Fibroblast of villous mesenchyme (primary cell): ENCODE results near the gene ZNF383. TPM values are rescaled to one million over a fixed set of nuclear protein-coding genes. Genes with fewer than 3 reads are reported as not detected.
A peak's percentile ranks its signal among the peaks of the same experiment; 100 is the strongest.
"Not testable (repeated sequence)": the region's sequence is repeated elsewhere in the genome, so short reads cannot be mapped to it uniquely, and the experiment has no call there.

Source experiments
- DNase-seq: peaks from one replicate; pipeline ENCODE4 v3.0.0-alpha.2; 2010; ENCODE audit warnings: low read depth
- H3K4me3 ChIP-seq: 2 replicates; pipeline ENCODE4 v1.5.1; 2011; ENCODE audit warnings: low read depth, mild to moderate bottlenecking, low read length
- CTCF ChIP-seq: IDR thresholded peaks from 2 replicates; pipeline ENCODE4 v1.5.1; 2012; ENCODE audit warnings: low read depth, mild to moderate bottlenecking, low read length; ENCODE audit not compliant: insufficient read depth
- total RNA-seq: library from RNA; depleted of rRNA; stranded (reverse); fragments of >200 nt; gene quantifications from 2 replicates; pipeline ENCODE4 v1.2.3, GENCODE V29; 2012

ZNF383 gene
- total RNA-seq, 1 donor, result 5.2 TPM

- no peak overlapping the region for H3K4me3 ChIP-seq
- no peak for TF ChIP-seq CTCF
- DNase-seq, result no peak
Measured at GRCh38 chr19:37220383-37220782, 2.4 kb downstream of the ZNF383 start.

- no peak for TF ChIP-seq CTCF
- no peak for DNase-seq
Measured at GRCh38 chr19:37221136-37221535, 3.1 kb downstream of the ZNF383 start.

GRCh38 chr19:37226248-37226647, 8.2 kb downstream of the ZNF383 start:
- H3K4me3 ChIP-seq, result no peak overlapping the region
- no peak for DNase-seq
- TF ChIP-seq CTCF, result no peak

More at GRCh38 chr19:37221136-37221535, 3.1 kb downstream of the ZNF383 start:
- no peak overlapping the region for H3K4me3 ChIP-seq

GRCh38 chr19:37227996-37228395, 10.0 kb downstream of the ZNF383 start:
- peak; percentile 58 for TF ChIP-seq CTCF
- H3K4me3 ChIP-seq, result no peak overlapping the region
- DNase-seq, result no peak

GRCh38 chr19:37243206-37243632, 25.2 kb downstream of the ZNF383 start:
- no peak for DNase-seq
- TF ChIP-seq CTCF, result no peak
- H3K4me3 ChIP-seq, result no peak overlapping the region

GRCh38 chr19:37251308-37252229, 33.6 kb downstream of the ZNF383 start:
- TF ChIP-seq CTCF, result no peak
- DNase-seq, result peak; percentile 96
- peak overlapping the region; percentile 76 for H3K4me3 ChIP-seq

- H3K4me3 ChIP-seq, DNase-seq: not testable (repeated sequence)
Measured at GRCh38 chr19:37263028-37263427, 45.0 kb downstream of the ZNF383 start.

GRCh38 chr19:37267005-37267404, 49.0 kb downstream of the ZNF383 start:
- not testable (repeated sequence) for H3K4me3 ChIP-seq, DNase-seq

GRCh38 chr19:37267755-37268154, 49.7 kb downstream of the ZNF383 start:
- DNase-seq, H3K4me3 ChIP-seq: not testable (repeated sequence)

GRCh38 chr19:37280656-37281055, 62.6 kb downstream of the ZNF383 start:
- H3K4me3 ChIP-seq, DNase-seq: not testable (repeated sequence)

GRCh38 chr19:37284020-37284419, 66.0 kb downstream of the ZNF383 start:
- not testable (repeated sequence) for DNase-seq, H3K4me3 ChIP-seq

- DNase-seq, H3K4me3 ChIP-seq: not testable (repeated sequence)
Measured at GRCh38 chr19:37289229-37289628, 71.2 kb downstream of the ZNF383 start.
